IPS-NIHi7 (cell line): ENCODE data around the gene GNG4.
"Not testable (repeated sequence)": the region's sequence is repeated elsewhere in the genome, so short reads cannot be mapped to it uniquely, and the experiment has no call there.

ENCODE experiments used
- DNase-seq: peaks from one replicate; pipeline ENCODE4 v3.0.0; 2012; ENCODE audit warnings: mixed read lengths; ENCODE audit errors: extremely low spot score

The GNG4 gene

GRCh38 chr1:235650341-235651169, 971 bp upstream of the GNG4 start:
- DNase-seq, result peak; percentile 75

- DNase-seq, result peak; percentile 75
Measured at GRCh38 chr1:235648954-235649367, 623 bp downstream of the GNG4 start.

GRCh38 chr1:235648407-235648907, 1.1 kb downstream of the GNG4 start:
- no peak for DNase-seq

- not testable (repeated sequence) for DNase-seq
Measured at GRCh38 chr1:235647537-235647936, 2.0 kb downstream of the GNG4 start.

- DNase-seq, result no peak
Measured at GRCh38 chr1:235646463-235646862, 3.1 kb downstream of the GNG4 start.

GRCh38 chr1:235644693-235645305, 4.8 kb downstream of the GNG4 start:
- DNase-seq, result no peak

- DNase-seq, result no peak
Measured at GRCh38 chr1:235643837-235644692, 5.5 kb downstream of the GNG4 start.

- DNase-seq, result peak; percentile 54
Measured at GRCh38 chr1:235642943-235643371, 6.6 kb downstream of the GNG4 start.

- DNase-seq, result peak; percentile 66
Measured at GRCh38 chr1:235642011-235642942, 7.3 kb downstream of the GNG4 start.

- no peak for DNase-seq
Measured at GRCh38 chr1:235640580-235640979, 9.0 kb downstream of the GNG4 start.

GRCh38 chr1:235639226-235640205, 10.1 kb downstream of the GNG4 start:
- DNase-seq, result no peak

GRCh38 chr1:235638612-235639011, 11.0 kb downstream of the GNG4 start:
- not testable (repeated sequence) for DNase-seq

- no peak for DNase-seq
Measured at GRCh38 chr1:235637756-235638534, 11.6 kb downstream of the GNG4 start.

- no peak for DNase-seq
Measured at GRCh38 chr1:235635938-235636662, 13.5 kb downstream of the GNG4 start.

GRCh38 chr1:235632506-235633401, 16.8 kb downstream of the GNG4 start:
- DNase-seq, result no peak

- DNase-seq, result no peak
Measured at GRCh38 chr1:235631816-235632215, 17.8 kb downstream of the GNG4 start.

GRCh38 chr1:235628316-235629005, 21.1 kb downstream of the GNG4 start:
- no peak for DNase-seq
